ENCODE data around the gene PBX4.
A peak's percentile ranks its signal among the peaks of the same experiment; 100 is the strongest.

PBX4 gene

DNA sequence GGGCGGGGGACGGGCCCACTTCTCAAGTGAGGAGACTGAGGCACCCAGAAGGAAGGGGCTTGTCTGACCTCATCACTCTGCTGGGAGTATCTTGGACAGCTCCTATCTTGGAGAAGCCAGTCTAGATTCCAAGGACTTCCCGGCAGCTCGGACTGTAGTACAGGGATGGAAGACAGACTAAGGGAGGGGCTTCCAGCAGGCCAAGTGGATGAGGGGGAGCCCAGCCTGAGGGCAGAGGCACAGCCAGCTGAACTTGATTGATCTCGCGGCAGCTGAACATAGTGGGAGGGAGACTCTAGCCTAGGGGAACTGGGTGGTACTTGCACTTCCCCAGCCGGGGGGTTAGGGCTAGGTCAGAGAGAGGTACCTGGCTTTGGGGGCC lies 79.7 kb downstream of the PBX4 start:
- TF ChIP-seq ZSCAN23 (tag by site-specific recombination; IDR thresholded peaks at IDR 0.05) (no peak), ZNF366 (tag by site-specific recombination; conservative IDR thresholded peaks at IDR 0.05) (no peak), ZNF214 (tag by site-specific recombination; IDR thresholded peaks at IDR 0.05; ENCODE audit: borderline replicate concordance) (no peak), ZNF792 (tag by site-specific recombination; IDR thresholded peaks at IDR 0.05) (no peak), ZNF626 (tag by site-specific recombination; IDR thresholded peaks at IDR 0.05) (no peak), ZNF658 (tag by site-specific recombination; IDR thresholded peaks at IDR 0.05) (no peak), ZNF10 (tag by site-specific recombination; IDR thresholded peaks at IDR 0.05) (no peak), ZNF394 (tag by site-specific recombination; IDR thresholded peaks at IDR 0.05; ENCODE audit: borderline replicate concordance) (peak; percentile 28; the same call in 1 of the 2 replicates), ZNF768 (tag by site-specific recombination; IDR thresholded peaks at IDR 0.05) (no peak), ZBTB7A (tag by site-specific recombination; IDR thresholded peaks at IDR 0.05; ENCODE audit: low read depth) (no peak), ZFHX2 (tag by site-specific recombination; conservative IDR thresholded peaks at IDR 0.05) (no peak), ZNF184 (tag by site-specific recombination; IDR thresholded peaks at IDR 0.05) (no peak), ZNF830 (tag by site-specific recombination; IDR thresholded peaks at IDR 0.05; ENCODE audit: low read depth) (no peak), ZNF629 (tag by site-specific recombination; IDR thresholded peaks at IDR 0.05) (no peak)
- TF ChIP-seq, protein P1, sequence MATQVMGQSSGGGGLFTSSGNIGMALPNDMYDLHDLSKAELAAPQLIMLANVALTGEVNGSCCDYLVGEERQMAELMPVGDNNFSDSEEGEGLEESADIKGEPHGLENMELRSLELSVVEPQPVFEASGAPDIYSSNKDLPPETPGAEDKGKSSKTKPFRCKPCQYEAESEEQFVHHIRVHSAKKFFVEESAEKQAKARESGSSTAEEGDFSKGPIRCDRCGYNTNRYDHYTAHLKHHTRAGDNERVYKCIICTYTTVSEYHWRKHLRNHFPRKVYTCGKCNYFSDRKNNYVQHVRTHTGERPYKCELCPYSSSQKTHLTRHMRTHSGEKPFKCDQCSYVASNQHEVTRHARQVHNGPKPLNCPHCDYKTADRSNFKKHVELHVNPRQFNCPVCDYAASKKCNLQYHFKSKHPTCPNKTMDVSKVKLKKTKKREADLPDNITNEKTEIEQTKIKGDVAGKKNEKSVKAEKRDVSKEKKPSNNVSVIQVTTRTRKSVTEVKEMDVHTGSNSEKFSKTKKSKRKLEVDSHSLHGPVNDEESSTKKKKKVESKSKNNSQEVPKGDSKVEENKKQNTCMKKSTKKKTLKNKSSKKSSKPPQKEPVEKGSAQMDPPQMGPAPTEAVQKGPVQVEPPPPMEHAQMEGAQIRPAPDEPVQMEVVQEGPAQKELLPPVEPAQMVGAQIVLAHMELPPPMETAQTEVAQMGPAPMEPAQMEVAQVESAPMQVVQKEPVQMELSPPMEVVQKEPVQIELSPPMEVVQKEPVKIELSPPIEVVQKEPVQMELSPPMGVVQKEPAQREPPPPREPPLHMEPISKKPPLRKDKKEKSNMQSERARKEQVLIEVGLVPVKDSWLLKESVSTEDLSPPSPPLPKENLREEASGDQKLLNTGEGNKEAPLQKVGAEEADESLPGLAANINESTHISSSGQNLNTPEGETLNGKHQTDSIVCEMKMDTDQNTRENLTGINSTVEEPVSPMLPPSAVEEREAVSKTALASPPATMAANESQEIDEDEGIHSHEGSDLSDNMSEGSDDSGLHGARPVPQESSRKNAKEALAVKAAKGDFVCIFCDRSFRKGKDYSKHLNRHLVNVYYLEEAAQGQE (tag by site-specific recombination; IDR thresholded peaks at IDR 0.05) = peak; percentile 52; the same call in 1 of the 2 replicates
- TF ChIP-seq, protein P2, sequence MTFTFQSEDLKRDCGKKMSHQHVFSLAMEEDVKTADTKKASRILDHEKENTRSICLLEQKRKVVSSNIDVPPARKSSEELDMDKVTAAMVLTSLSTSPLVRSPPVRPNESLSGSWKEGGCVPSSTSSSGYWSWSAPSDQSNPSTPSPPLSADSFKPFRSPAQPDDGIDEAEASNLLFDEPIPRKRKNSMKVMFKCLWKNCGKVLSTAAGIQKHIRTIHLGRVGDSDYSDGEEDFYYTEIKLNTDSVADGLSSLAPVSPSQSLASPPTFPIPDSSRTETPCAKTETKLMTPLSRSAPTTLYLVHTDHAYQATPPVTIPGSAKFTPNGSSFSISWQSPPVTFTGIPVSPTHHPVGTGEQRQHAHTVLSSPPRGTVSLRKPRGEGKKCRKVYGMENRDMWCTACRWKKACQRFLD (tag by site-specific recombination; IDR thresholded peaks at IDR 0.05) = no peak
- TF ChIP-seq, protein P3, sequence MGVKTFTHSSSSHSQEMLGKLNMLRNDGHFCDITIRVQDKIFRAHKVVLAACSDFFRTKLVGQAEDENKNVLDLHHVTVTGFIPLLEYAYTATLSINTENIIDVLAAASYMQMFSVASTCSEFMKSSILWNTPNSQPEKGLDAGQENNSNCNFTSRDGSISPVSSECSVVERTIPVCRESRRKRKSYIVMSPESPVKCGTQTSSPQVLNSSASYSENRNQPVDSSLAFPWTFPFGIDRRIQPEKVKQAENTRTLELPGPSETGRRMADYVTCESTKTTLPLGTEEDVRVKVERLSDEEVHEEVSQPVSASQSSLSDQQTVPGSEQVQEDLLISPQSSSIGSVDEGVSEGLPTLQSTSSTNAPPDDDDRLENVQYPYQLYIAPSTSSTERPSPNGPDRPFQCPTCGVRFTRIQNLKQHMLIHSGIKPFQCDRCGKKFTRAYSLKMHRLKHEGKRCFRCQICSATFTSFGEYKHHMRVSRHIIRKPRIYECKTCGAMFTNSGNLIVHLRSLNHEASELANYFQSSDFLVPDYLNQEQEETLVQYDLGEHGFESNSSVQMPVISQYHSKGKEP (tag by site-specific recombination; IDR thresholded peaks at IDR 0.05) = no peak
- Histone ChIP-seq H3K4me3 (ENCODE audit: low read depth, low read length) (no peak overlapping the region; the same call in 1 of the 2 replicates), H3K9me3 (ENCODE audit: control insufficient read depth, insufficient read depth, low read depth, low read length) (no peaks in the 10 kb centered on the region), H3K4me1 (ENCODE audit: control insufficient read depth, insufficient read depth, low read length) (no peaks in the 10 kb centered on the region; the same call in 1 of the 2 replicates), H3K36me3 (ENCODE audit: control insufficient read depth in 2 of 2, insufficient read depth in 1 of 2, low read length in 2 of 2) (peaks cover 5 to 10% of the 10 kb centered on the region in 2 experiments; a peak in 1 of 3 replicates), H3K27ac (ENCODE audit: extremely low read depth, low read depth, low read length) (no peak overlapping the region)
- ChIA-PET POLR2A (no interaction called here), CTCF (interaction anchor here (0.9 kb wide), 2 partner anchors 14 to 105 kb away, joined by 4 to 5 read pairs; no protein-coding TSS in a partner anchor)

GRCh38 chr19:19538061-19538784 lies 80.3 kb downstream of the PBX4 start, which contains the start of gene CILP2:
Gene CILP2 (plus strand): TSS chr19:19538265. CDS start chr19:19538350, 85 bp downstream.
- no peak within 1 kb of the TSS for H3K27ac ChIP-seq (ENCODE audit: extremely low read depth, low read depth, low read length)
- no peaks in the 10 kb centered on the region for H3K9me3 ChIP-seq (ENCODE audit: control insufficient read depth, insufficient read depth, low read depth, low read length)
- peak within 1 kb of the TSS; percentile 37 for H3K4me3 ChIP-seq (ENCODE audit: low read depth, low read length)
- POLR2A ChIA-PET = no interaction called here
- peaks cover 5 to 10% of the 10 kb centered on the region in 2 experiments; a peak in 1 of 3 replicates for H3K36me3 ChIP-seq (ENCODE audit: control insufficient read depth in 2 of 2, insufficient read depth in 1 of 2, low read length in 2 of 2)
- no peaks in the 10 kb centered on the region; the same call in 1 of the 2 replicates for H3K4me1 ChIP-seq (ENCODE audit: control insufficient read depth, insufficient read depth, low read length)
- CTCF ChIA-PET = interaction anchor here (0.9 kb wide), 1 partner anchor 14 kb away, joined by 5 read pairs; no protein-coding TSS in a partner anchor
- no peak for TF ChIP-seq ZNF514 (tag by site-specific recombination; IDR thresholded peaks at IDR 0.05)
- no peak for TF ChIP-seq ZFP69B (tag by site-specific recombination; IDR thresholded peaks at IDR 0.05)
- TF ChIP-seq ZBTB17 (tag by site-specific recombination; IDR thresholded peaks at IDR 0.05) = peak; percentile 18; the same call in 1 of the 2 replicates
- no peak for TF ChIP-seq ZNF529 (tag by site-specific recombination; IDR thresholded peaks at IDR 0.05; ENCODE audit: insufficient replicate concordance)
- peak; percentile 40 for TF ChIP-seq ZIC2 (tag by site-specific recombination; IDR thresholded peaks at IDR 0.05)
- no peak for TF ChIP-seq ZNF555 (tag by site-specific recombination; conservative IDR thresholded peaks at IDR 0.05)
- no peak for TF ChIP-seq ZNF629 (tag by site-specific recombination; IDR thresholded peaks at IDR 0.05)
- TF ChIP-seq ZNF658 (tag by site-specific recombination; IDR thresholded peaks at IDR 0.05) = no peak
- no peak for TF ChIP-seq ZNF155 (tag by site-specific recombination; IDR thresholded peaks at IDR 0.05)
- TF ChIP-seq ZNF561 (tag by site-specific recombination; IDR thresholded peaks at IDR 0.05; ENCODE audit: borderline replicate concordance) = no peak
- no peak for TF ChIP-seq ZNF350 (tag by site-specific recombination; IDR thresholded peaks at IDR 0.05)
- no peak for TF ChIP-seq KLF7 (tag by site-specific recombination; IDR thresholded peaks at IDR 0.05; ENCODE audit: borderline replicate concordance)
- peak; percentile 67 for TF ChIP-seq GLIS2 (tag by site-specific recombination; IDR thresholded peaks at IDR 0.05)
- TF ChIP-seq ZNF132 (tag by site-specific recombination; IDR thresholded peaks at IDR 0.05; ENCODE audit: borderline replicate concordance) = no peak
- TF ChIP-seq ZNF214 (tag by site-specific recombination; IDR thresholded peaks at IDR 0.05; ENCODE audit: borderline replicate concordance) = no peak
- TF ChIP-seq ZNF184 (tag by site-specific recombination; IDR thresholded peaks at IDR 0.05) = no peak
